HEK293T (cell line): ENCODE measurements around the gene SLC36A4.

Experiments used
- ARNT ChIP-seq: fragments of 450-650 bp; IDR thresholded peaks from 2 replicates; pipeline ENCODE4 v1.6.1; 2017; ENCODE audit warnings: mild to moderate bottlenecking
- BHLHE40 ChIP-seq: fragments of 450-650 bp; IDR thresholded peaks from 2 replicates; pipeline ENCODE4 v1.6.1; 2016; ENCODE audit warnings: mild to moderate bottlenecking, moderate library complexity, borderline replicate concordance
- CTBP1 ChIP-seq: fragments of 450-650 bp; IDR thresholded peaks from 2 replicates; pipeline ENCODE4 v1.6.1; 2016; ENCODE audit warnings: borderline replicate concordance
- FOXA1 ChIP-seq: fragments of 450-650 bp; IDR thresholded peaks from 2 replicates; pipeline ENCODE4 v1.6.1; 2016; ENCODE audit warnings: mild to moderate bottlenecking
- FOXK2 ChIP-seq: fragments of 450-650 bp; IDR thresholded peaks from 2 replicates; pipeline ENCODE4 v1.6.1; 2016; ENCODE audit warnings: mild to moderate bottlenecking
- FOXM1 ChIP-seq: fragments of 450-650 bp; IDR thresholded peaks from 2 replicates; pipeline ENCODE4 v1.6.1; 2017; ENCODE audit warnings: mild to moderate bottlenecking, borderline replicate concordance
- HDGF ChIP-seq: fragments of 450-650 bp; IDR thresholded peaks from 2 replicates; pipeline ENCODE4 v1.6.1; 2017; ENCODE audit warnings: antibody characterized with exemption, borderline replicate concordance
- L3MBTL2 ChIP-seq: fragments of 450-650 bp; conservative IDR thresholded peaks from 2 replicates; pipeline ENCODE4 v1.6.1; 2016; ENCODE audit warnings: mild to moderate bottlenecking
- NFRKB ChIP-seq: fragments of 450-650 bp; IDR thresholded peaks from 2 replicates; pipeline ENCODE4 v1.6.1; 2016; ENCODE audit warnings: mild to moderate bottlenecking, moderate library complexity
- PKNOX1 ChIP-seq: fragments of 450-650 bp; IDR thresholded peaks from 2 replicates; pipeline ENCODE4 v1.6.1; 2016
- SP1 ChIP-seq: fragments of 450-650 bp; IDR thresholded peaks from 2 replicates; pipeline ENCODE4 v1.6.1; 2017
- SUZ12 ChIP-seq: fragments of 450-650 bp; IDR thresholded peaks from 2 replicates; pipeline ENCODE4 v1.6.1; 2016; ENCODE audit warnings: mild to moderate bottlenecking
- TARDBP ChIP-seq: fragments of 450-650 bp; IDR thresholded peaks from 2 replicates; pipeline ENCODE4 v1.6.1; 2016
- ZNF384 ChIP-seq: fragments of 450-650 bp; IDR thresholded peaks from 2 replicates; pipeline ENCODE4 v1.6.1; 2016

- no peak for TF ChIP-seq SP1
- no peak for TF ChIP-seq FOXM1
- no peak for TF ChIP-seq NFRKB
- no peak for TF ChIP-seq FOXA1
- TF ChIP-seq TARDBP: no peak
- TF ChIP-seq PKNOX1: no peak
- TF ChIP-seq CTBP1: no peak
- TF ChIP-seq HDGF: no peak
- no peak for TF ChIP-seq SUZ12
- no peak for TF ChIP-seq L3MBTL2
- no peak for TF ChIP-seq ARNT
- TF ChIP-seq ZNF384: no peak
- TF ChIP-seq BHLHE40: no peak
- no peak for TF ChIP-seq FOXK2
Measured at GRCh38 chr11:93187290-93187689, 10.5 kb downstream of the SLC36A4 start.
